DND-41 (cell line): ENCODE data around the gene CLIC1.

Experiments
- ATAC-seq: fragments of 200-7000 bp; cut with Tn5 transposase; 3 replicates; pipeline ENCODE4 v1.9.1; 2021; ENCODE audit warnings: low read depth; ENCODE audit not compliant: insufficient read depth
- DNase-seq: peaks from one replicate; pipeline ENCODE4 v3.0.0-alpha.2; 2020
- H2AFZ ChIP-seq: 2 replicates; pipeline ENCODE4 v1.6.0; 2012; ENCODE audit warnings: low read depth, low read length
- H3K27ac ChIP-seq: 2 replicates; pipeline ENCODE4 v1.5.1; 2012; ENCODE audit warnings: low read length, inconsistent platforms
- H3K27me3 ChIP-seq: fragments of 200-600 bp; sonication (generic); 2 replicates; pipeline ENCODE4 v1.6.0; 2012; ENCODE audit warnings: low read length, mild to moderate bottlenecking, inconsistent platforms; ENCODE audit not compliant: insufficient read depth, poor library complexity
- H3K36me3 ChIP-seq: 2 replicates; pipeline ENCODE4 v1.5.1; 2012; ENCODE audit warnings: low read length, inconsistent platforms; ENCODE audit not compliant: insufficient read depth
- H3K4me1 ChIP-seq: 2 replicates; pipeline ENCODE4 v1.5.1; 2012; ENCODE audit warnings: mild to moderate bottlenecking, low read length; ENCODE audit not compliant: insufficient read depth
- H3K4me2 ChIP-seq: 2 replicates; pipeline ENCODE4 v1.6.0; 2012; ENCODE audit warnings: mild to moderate bottlenecking, moderate library complexity, low read length, inconsistent platforms; ENCODE audit not compliant: insufficient read depth
- H3K4me3 ChIP-seq, 2 experiments: fragments of 200-600 bp in 1 of 2; shearing (Covaris generic) in 1 of 2; 2 replicates each; pipeline ENCODE4 v1.5.1; 2012 to 2016; ENCODE audit warnings: inconsistent platforms in 2 of 2, low read length in 2 of 2, mild to moderate bottlenecking in 2 of 2, low read depth in 1 of 2, moderate library complexity in 1 of 2
- H3K79me2 ChIP-seq: 2 replicates; pipeline ENCODE4 v1.6.0; 2012; ENCODE audit warnings: low read length, inconsistent platforms; ENCODE audit not compliant: insufficient read depth
- H3K9ac ChIP-seq: 2 replicates; pipeline ENCODE4 v1.6.0; 2012; ENCODE audit warnings: low read depth, mild to moderate bottlenecking, inconsistent platforms, low read length, moderate library complexity
- H3K9me3 ChIP-seq: 2 replicates; pipeline ENCODE4 v1.5.1; 2012; ENCODE audit warnings: low read length, moderate library complexity, mild to moderate bottlenecking, inconsistent platforms; ENCODE audit not compliant: insufficient read depth, severe bottlenecking
- H4K20me1 ChIP-seq: 2 replicates; pipeline ENCODE4 v1.6.0; 2012; ENCODE audit warnings: low read length; ENCODE audit not compliant: insufficient read depth
- CTCF ChIP-seq: IDR thresholded peaks from 2 replicates; pipeline ENCODE4 v1.5.1; 2012; ENCODE audit warnings: borderline replicate concordance, low read length, moderate library complexity, mild to moderate bottlenecking; ENCODE audit not compliant: poor library complexity, severe bottlenecking; ENCODE audit errors: extremely low read depth
- EZH2 ChIP-seq: IDR thresholded peaks from 3 replicates; pipeline ENCODE4 v1.6.1; 2012; ENCODE audit warnings: borderline replicate concordance, low read depth, mild to moderate bottlenecking, moderate library complexity, low read length, inconsistent platforms; ENCODE audit not compliant: severe bottlenecking

The CLIC1 gene

GRCh38 chr6:31687860-31688693 is 48.3 kb downstream of the CLIC1 start:
- H3K4me1 ChIP-seq = no peaks in the 10 kb centered on the region
- H4K20me1 ChIP-seq = no peaks in the 10 kb centered on the region
- ATAC-seq (no peak), DNase-seq (no peak)
- peaks cover 75% of the 10 kb centered on the region for H3K36me3 ChIP-seq
- no peak overlapping the region for H3K27ac ChIP-seq
- H3K4me2 ChIP-seq = no peak overlapping the region
- no peak overlapping the region for H3K4me3 ChIP-seq
- TF ChIP-seq EZH2 (no peak), CTCF (no peak)
- H3K9me3 ChIP-seq = no peaks in the 10 kb centered on the region
- no peak overlapping the region for H2AFZ ChIP-seq
- H3K27me3 ChIP-seq = no peaks in the 10 kb centered on the region
- H3K79me2 ChIP-seq = no peaks in the 10 kb centered on the region
- no peak overlapping the region for H3K9ac ChIP-seq

GRCh38 chr6:31687321-31687720 is 49.0 kb downstream of the CLIC1 start:
- H3K79me2 ChIP-seq = no peaks in the 10 kb centered on the region
- TF ChIP-seq EZH2 (no peak), CTCF (no peak)
- no peak for DNase-seq
- H3K36me3 ChIP-seq = peaks cover 67% of the 10 kb centered on the region
- H3K9ac ChIP-seq = no peak overlapping the region
- H3K4me3 ChIP-seq = no peak overlapping the region
- no peaks in the 10 kb centered on the region for H4K20me1 ChIP-seq
- no peak overlapping the region for H2AFZ ChIP-seq
- no peak overlapping the region for H3K4me2 ChIP-seq
- H3K9me3 ChIP-seq = no peaks in the 10 kb centered on the region
- no peak overlapping the region for H3K27ac ChIP-seq
- no peak for ATAC-seq
- no peaks in the 10 kb centered on the region for H3K4me1 ChIP-seq
- H3K27me3 ChIP-seq = no peaks in the 10 kb centered on the region

- Histone ChIP-seq H3K4me1 (no peaks in the 10 kb centered on the region), H3K36me3 (peaks cover 59% of the 10 kb centered on the region), H3K27me3 (no peaks in the 10 kb centered on the region), H3K9ac (no peak overlapping the region), H4K20me1 (no peaks in the 10 kb centered on the region), H3K79me2 (no peaks in the 10 kb centered on the region), H3K4me2 (no peak overlapping the region), H3K4me3 (no peak overlapping the region), H3K27ac (no peak overlapping the region), H2AFZ (no peak overlapping the region), H3K9me3 (no peaks in the 10 kb centered on the region)
- no peak for TF ChIP-seq EZH2
- TF ChIP-seq CTCF = no peak
- no peak for ATAC-seq
- DNase-seq = no peak
Measured at GRCh38 chr6:31686483-31686882, 49.8 kb downstream of the CLIC1 start.
